Mammary epithelial cell (primary cell): ENCODE measurements around the gene SLAMF6.

Experiments
- CTCF ChIP-seq, 2 donors: IDR thresholded peaks in 1 of 2; conservative IDR thresholded peaks in 1 of 2; 2 replicates each; pipeline ENCODE4 v1.5.1; 2011 to 2012; ENCODE audit warnings: inconsistent platforms in 2 of 2, low read length in 2 of 2, mild to moderate bottlenecking in 2 of 2, control low read depth in 1 of 2, low read depth in 1 of 2; ENCODE audit not compliant: insufficient read depth in 1 of 2; ENCODE audit errors: extremely low read depth in 1 of 2
- EZH2 ChIP-seq: IDR thresholded peaks from 2 replicates; pipeline ENCODE4 v1.6.1; 2012; ENCODE audit warnings: low read length, inconsistent platforms, borderline replicate concordance

GRCh38 chr1:160541622-160542302, 18.7 kb upstream of the SLAMF6 start:
- no peak for TF ChIP-seq CTCF (conservative IDR thresholded peaks at IDR 0.05 in 1 of 2, IDR thresholded peaks at IDR 0.05 in 1 of 2; ENCODE audit: extremely low read depth in 1 of 2, insufficient read depth in 1 of 2, low read depth in 1 of 2, low read length in 2 of 2)
- no peak for TF ChIP-seq EZH2
